Suppressor macrophage treated with lipopolysaccharide for 4 hours (primary cell): ENCODE measurements around the gene GTF2E1.

Experiments
- DNase-seq: peaks from one replicate; pipeline ENCODE4 v3.0.0-alpha.2; 2020

The GTF2E1 gene

GRCh38 chr3:120802916-120803315 is 60.4 kb downstream of the GTF2E1 start:
- no peak for DNase-seq

GRCh38 chr3:120816728-120817127 is 74.2 kb downstream of the GTF2E1 start:
- no peak for DNase-seq

GRCh38 chr3:120820748-120821147 is 78.2 kb downstream of the GTF2E1 start:
- no peak for DNase-seq

GRCh38 chr3:120821426-120821825 is 78.9 kb downstream of the GTF2E1 start:
- DNase-seq: no peak

GRCh38 chr3:120823156-120823555 is 80.6 kb downstream of the GTF2E1 start:
- no peak for DNase-seq

- DNase-seq: no peak
These were observed 82.1 kb downstream of the GTF2E1 start for GRCh38 chr3:120824613-120825012.

GRCh38 chr3:120828796-120829195 is 86.3 kb downstream of the GTF2E1 start:
- DNase-seq: no peak

GRCh38 chr3:120831066-120831465 is 88.5 kb downstream of the GTF2E1 start:
- no peak for DNase-seq
